ENCODE results near the gene ATAD3A. TPM values are rescaled to one million over a fixed set of nuclear protein-coding genes. Genes with fewer than 3 reads are reported as not detected.

The ATAD3A gene
- total and polyA plus RNA-seq, 9 donors = 2.8 to 23.9 (median 16.9) TPM

- Histone ChIP-seq H3K9me3 (no peaks in the 10 kb centered on the region), H3K27me3 (no peaks in the 10 kb centered on the region), H3K36me3 (no peaks in the 10 kb centered on the region), H3K4me1 (ENCODE audit: insufficient read depth) (peaks cover 4% of the 10 kb centered on the region), H3K4me3 (no peak overlapping the region), H3K27ac (no peak overlapping the region)
- 82 to 86% (median 84%) methylated on average over 23 of the region's 23 CpGs for WGBS, 3 donors
- peak in 1 of 5 donors; percentile 20 for DNase-seq
- intact Hi-C loops (cut with DNase I) = no loop called here
- no peak for TF ChIP-seq POLR2A (IDR thresholded peaks at IDR 0.05)
- TF ChIP-seq EP300 (IDR thresholded peaks at IDR 0.05) = no peak
- no peak for TF ChIP-seq CTCF (IDR thresholded peaks at IDR 0.05)
These were observed 34.2 kb downstream of the ATAD3A start for GRCh38 chr1:1545946-1546737.

GRCh38 chr1:1547011-1547410, 35.0 kb downstream of the ATAD3A start:
- Histone ChIP-seq H3K4me1 (ENCODE audit: insufficient read depth) (peaks cover 4% of the 10 kb centered on the region), H3K27me3 (no peaks in the 10 kb centered on the region), H3K4me3 (no peak overlapping the region), H3K36me3 (no peaks in the 10 kb centered on the region), H3K27ac (no peak overlapping the region), H3K9me3 (no peaks in the 10 kb centered on the region)
- no peak for DNase-seq
- TF ChIP-seq POLR2A (IDR thresholded peaks at IDR 0.05) = no peak
- no peak for TF ChIP-seq CTCF (IDR thresholded peaks at IDR 0.05)
- no peak for TF ChIP-seq EP300 (IDR thresholded peaks at IDR 0.05)
- intact Hi-C loops (cut with DNase I) = no loop called here
- 73 to 84% (median 83%) methylated on average over 9 of the region's 9 CpGs for WGBS, 3 donors

- no peaks in the 10 kb centered on the region for H3K27me3 ChIP-seq
- H3K9me3 ChIP-seq = no peaks in the 10 kb centered on the region
- H3K4me1 ChIP-seq (ENCODE audit: insufficient read depth) = peaks cover 4% of the 10 kb centered on the region
- no peak overlapping the region for H3K4me3 ChIP-seq
- H3K36me3 ChIP-seq = no peaks in the 10 kb centered on the region
- no peak overlapping the region for H3K27ac ChIP-seq
- TF ChIP-seq EP300 (IDR thresholded peaks at IDR 0.05) = no peak
- no peak for TF ChIP-seq CTCF (IDR thresholded peaks at IDR 0.05)
- TF ChIP-seq POLR2A (IDR thresholded peaks at IDR 0.05) = no peak
- WGBS, 3 donors = 92 to 93% (median 92%) methylated on average over 19 of the region's 19 CpGs
- intact Hi-C loops (cut with DNase I) = no loop called here
- DNase-seq = no peak
These were observed 35.5 kb downstream of the ATAD3A start for GRCh38 chr1:1547476-1547875.

GRCh38 chr1:1548591-1548990, 36.6 kb downstream of the ATAD3A start:
- Histone ChIP-seq H3K4me3 (no peak overlapping the region), H3K36me3 (no peaks in the 10 kb centered on the region), H3K4me1 (ENCODE audit: insufficient read depth) (peaks cover 4% of the 10 kb centered on the region), H3K27me3 (no peaks in the 10 kb centered on the region), H3K27ac (no peak overlapping the region), H3K9me3 (no peaks in the 10 kb centered on the region)
- intact Hi-C loops (cut with DNase I) = no loop called here
- no peak for DNase-seq
- TF ChIP-seq POLR2A (IDR thresholded peaks at IDR 0.05) = no peak
- no peak for TF ChIP-seq CTCF (IDR thresholded peaks at IDR 0.05)
- no peak for TF ChIP-seq EP300 (IDR thresholded peaks at IDR 0.05)
- 74 to 84% (median 75%) methylated on average over 13 to 14 of the region's 14 CpGs for WGBS, 3 donors

All from ovary (tissue), 9 donors.